8988T (cell line): ENCODE data around the gene DTNBP1.
A peak's percentile ranks its signal among the peaks of the same experiment; 100 is the strongest.

ENCODE experiments used
- DNase-seq: peaks from one replicate; pipeline ENCODE4 v3.0.0; 2011

Gene DTNBP1, protein sequence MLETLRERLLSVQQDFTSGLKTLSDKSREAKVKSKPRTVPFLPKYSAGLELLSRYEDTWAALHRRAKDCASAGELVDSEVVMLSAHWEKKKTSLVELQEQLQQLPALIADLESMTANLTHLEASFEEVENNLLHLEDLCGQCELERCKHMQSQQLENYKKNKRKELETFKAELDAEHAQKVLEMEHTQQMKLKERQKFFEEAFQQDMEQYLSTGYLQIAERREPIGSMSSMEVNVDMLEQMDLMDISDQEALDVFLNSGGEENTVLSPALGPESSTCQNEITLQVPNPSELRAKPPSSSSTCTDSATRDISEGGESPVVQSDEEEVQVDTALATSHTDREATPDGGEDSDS

DNA sequence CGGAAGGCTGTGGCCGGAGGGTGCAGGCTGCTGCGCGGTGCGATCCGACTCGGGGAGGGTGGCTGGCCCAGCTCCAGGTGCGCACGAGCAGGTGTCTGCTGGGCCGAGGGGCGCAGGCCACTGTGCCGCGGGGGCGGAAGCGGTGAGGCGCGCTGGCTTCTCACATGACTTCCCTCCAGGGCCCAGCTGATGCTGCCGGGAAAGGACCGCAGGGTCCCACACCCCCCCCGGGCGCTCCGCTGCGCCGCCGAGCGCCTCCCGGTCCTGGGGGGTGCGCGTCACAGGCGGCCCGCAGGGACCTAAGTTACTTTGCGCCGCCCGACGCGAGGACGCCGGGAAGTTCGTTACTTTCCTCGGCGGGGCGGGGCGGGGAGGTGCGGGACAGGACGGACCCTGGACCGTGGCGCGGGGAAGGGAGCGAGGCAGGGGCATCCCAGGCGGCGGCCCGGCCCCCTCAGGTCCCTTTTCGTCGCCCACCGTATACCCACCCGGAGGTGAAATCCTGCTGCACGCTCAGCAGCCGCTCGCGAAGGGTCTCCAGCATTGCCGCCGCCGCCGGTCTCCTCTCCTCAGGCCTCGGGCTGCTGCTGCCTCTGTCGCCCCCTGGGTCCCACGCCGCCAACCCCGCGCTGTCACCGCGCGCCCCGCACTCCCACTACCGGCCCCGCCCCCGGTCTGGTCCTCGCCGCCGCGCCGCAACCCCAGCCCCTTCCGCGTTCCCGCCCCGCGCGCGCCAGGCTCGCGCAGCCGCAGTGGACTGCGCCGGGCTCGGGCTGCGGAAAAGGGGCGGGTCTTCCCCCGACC, at the start of gene DTNBP1:
Gene DTNBP1 (minus strand): TSS at position 703 of the 804 bp plus-strand sequence. CDS start 159 bp downstream, at position 544.
- DNase-seq, result peak; percentile 91

DNA sequence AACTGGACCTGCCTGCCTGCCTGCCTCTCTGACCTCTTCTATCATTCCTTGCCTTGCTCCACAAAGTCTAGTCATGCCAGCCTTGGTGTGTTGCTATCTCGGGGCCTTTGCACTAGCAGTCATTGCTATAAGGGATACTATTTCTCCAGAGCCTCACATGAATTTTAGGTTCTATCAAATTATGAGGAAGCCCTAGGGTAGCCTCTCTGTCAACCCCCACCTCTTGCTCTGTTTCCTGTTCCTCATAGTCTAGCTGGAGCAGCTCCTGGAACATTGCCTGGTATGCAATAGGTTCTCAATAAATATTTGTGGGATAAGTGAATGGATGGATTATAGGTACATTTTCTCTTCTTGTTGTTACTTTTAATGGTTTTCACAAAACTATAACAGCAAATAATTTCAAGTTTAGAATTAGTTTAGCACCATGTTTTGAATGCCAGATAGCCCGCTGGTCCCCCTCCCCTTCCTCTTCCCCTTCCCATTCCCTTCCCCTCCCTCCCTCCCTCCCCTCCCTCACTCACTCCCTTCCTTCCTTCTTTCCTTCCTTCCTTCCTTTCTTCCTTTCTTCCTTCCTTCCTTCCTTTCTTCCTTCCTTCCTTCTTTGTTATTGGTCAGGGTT, 46.9 kb upstream of the DTNBP1 start:
- no peak for DNase-seq

DNA sequence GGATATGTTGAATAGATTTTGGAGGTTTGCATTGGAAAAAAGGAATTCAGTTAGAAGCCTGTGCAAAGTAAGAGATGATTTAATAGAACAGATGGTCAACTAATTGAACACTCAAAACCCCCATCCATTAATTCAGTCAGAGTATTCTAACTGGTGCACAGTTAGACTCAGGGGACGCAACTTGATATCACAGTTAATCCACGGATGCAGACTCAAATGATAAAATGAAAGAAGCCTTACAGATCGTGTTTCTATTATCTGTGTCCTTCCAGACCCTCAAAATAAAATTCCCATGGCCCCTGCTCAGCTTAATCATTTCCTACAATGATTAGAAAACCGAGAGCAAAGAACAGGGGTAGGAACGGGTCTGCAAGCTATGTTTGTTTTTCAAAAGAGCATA, 45.4 kb upstream of the DTNBP1 start:
- DNase-seq, result no peak

DNA sequence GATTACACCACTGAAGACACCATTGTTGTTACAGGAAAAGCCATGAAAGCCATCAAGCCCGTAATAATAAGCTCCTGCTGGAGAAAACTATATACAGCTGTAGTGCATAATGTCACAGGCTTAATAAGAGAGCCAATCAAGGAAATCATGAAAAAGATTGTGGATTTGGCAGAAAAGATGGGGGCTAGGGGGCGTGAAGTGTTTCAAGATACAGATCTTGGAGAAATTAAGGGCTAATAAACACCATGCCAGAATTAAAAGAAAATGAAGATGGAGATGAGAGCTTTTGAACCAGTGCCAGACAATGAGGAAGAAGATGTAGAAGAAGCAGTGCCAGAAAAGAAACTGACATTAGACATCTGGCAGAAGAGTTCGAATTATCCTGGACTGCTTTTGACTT, 43.2 kb upstream of the DTNBP1 start:
- DNase-seq, result no peak

DNA sequence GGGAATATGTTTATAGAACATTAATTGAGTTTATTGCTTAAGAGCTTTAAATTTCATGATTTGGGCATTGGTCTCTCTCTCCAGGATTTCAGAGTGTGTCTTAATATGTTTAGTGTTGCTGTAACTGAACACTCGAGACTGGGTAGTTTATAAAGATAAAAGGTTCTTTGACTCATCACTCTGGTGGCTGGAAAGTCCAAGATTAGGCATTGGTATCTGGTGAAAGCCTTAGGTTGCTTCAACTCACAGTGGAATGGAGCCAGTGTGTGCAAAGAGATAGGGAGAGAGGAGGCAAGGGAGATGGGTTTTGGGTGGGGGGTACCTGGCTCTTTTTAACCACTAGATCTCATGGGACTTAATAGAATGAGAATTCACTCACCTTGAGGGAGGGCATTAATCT, 35.6 kb upstream of the DTNBP1 start:
- DNase-seq, result no peak

DNA sequence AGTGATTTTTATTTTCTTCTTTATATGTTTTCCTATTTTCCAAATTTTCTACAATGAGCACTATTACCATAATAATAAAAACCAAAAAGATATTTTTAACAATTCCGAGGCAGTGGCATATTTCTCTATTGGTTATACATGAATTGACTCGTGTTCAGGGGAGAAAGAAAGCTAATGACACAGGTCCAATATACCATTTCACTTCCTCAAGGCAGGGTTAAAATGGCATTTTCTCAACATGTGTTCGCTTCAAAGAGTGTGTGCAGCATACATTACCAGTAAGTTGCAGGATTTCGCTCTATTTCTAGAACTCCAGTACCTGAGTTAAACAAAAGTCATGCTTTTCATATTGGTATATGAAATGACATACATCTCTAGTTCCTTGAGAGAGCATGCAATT, 35.1 kb upstream of the DTNBP1 start:
- DNase-seq, result no peak

DNA sequence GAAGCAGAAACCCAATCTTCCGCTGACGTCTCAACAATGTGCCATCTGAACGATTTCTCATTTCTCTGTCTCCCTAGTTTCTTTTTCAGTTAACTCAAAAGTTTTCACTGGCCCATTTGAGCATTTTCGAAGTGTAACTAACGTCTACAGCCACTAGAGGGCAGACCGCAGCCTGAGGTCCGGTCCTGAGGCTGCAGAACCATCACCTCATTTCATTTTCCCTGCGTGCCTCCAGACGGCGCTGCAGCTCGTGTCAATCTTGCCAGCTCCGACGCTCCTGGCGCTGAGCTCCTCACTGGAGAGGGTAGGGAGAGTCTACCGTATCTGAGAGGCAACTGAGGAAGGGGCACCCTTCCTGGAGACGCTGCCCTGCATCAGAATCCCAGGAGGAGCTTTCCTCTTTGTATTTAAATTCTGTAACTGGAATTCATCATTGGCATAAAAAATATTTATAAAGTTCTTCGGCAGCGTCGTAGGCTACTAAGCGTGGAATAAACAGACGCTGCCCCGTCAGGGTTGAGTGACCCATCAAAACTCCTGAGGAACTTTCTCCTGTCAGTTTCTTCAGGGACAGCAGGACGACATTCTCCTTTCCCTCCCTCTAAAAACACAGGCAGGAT, 28.5 kb upstream of the DTNBP1 start:
- DNase-seq, result peak; percentile 62

DNA sequence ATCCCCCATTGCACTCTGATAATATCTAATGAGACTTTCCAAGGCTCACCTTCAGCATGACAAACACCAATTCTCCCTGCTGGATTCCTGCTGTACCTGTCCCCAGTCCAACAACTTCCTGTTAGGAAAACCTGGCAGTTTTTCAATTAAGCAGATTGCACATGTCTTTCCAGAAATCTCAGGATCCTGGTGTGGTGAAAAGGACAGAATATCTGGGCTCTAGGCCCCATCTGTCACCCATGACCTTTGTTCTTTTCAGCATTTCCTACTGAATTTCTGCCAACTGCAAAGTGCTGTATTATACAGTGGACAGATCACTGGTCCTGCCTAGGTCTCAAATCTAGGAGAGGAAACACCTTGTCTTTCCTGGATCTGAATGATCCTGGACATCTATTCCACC, 27.7 kb upstream of the DTNBP1 start:
- DNase-seq, result no peak

DNA sequence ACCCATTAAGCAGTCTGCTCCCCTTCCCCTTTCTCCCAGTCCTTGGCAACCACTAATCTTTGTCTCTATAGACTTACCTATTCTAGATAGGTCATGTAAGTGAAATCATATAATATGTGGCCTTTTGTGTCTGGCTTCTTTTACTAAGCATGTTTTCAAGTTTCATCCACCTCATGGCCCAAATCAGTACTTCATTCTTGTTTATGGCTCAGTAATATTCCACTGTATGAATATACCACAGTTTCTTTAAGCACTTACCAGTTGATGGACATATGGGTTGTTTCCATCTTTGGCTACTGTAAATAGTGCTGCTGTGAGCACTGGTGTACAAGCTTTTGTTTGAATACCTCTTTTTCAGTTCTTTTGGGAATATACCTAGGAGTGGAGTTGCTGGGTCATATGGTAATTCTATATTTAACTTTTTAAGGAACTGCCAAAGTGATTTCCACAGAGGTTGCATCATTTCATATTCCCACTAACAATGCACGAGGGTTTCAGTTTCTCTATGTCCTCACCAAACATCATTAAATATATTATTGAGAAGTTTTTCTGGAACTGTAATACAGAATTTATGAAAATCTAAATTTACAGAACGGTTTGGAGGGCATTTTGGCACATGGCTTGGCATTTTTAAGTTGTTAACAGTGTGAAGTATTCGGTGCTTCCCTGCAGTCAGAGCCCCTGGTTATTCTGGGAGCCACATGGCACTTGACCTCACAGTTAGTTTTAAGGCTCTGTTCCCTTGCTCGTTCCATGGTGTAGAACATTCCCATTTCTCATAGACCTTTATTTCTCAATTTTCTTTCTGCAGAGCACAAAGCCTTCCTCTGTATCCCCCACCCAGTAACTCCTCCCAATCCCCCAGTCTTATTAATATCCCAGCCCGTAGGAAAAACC, 27.0 kb upstream of the DTNBP1 start:
- DNase-seq, result no peak

DNA sequence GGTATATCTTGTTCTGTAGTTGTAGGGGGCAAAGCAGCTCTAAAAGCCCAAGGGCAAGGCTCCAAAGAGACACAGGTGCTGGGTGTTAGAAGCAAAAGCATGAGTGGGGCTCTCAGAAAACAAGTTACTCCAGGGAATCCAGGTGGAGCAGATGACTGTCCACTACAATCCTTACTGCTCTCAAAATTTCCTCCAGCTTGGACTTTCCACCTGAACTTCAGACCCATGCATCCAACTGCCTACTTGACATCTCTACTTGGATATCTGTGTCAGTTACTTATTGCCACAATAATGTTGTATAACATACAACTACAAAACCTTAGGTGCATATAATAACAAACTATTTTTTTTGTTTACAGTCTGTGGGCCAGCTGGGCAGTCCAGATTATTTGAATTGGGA, 22.8 kb upstream of the DTNBP1 start:
- no peak for DNase-seq

DNA sequence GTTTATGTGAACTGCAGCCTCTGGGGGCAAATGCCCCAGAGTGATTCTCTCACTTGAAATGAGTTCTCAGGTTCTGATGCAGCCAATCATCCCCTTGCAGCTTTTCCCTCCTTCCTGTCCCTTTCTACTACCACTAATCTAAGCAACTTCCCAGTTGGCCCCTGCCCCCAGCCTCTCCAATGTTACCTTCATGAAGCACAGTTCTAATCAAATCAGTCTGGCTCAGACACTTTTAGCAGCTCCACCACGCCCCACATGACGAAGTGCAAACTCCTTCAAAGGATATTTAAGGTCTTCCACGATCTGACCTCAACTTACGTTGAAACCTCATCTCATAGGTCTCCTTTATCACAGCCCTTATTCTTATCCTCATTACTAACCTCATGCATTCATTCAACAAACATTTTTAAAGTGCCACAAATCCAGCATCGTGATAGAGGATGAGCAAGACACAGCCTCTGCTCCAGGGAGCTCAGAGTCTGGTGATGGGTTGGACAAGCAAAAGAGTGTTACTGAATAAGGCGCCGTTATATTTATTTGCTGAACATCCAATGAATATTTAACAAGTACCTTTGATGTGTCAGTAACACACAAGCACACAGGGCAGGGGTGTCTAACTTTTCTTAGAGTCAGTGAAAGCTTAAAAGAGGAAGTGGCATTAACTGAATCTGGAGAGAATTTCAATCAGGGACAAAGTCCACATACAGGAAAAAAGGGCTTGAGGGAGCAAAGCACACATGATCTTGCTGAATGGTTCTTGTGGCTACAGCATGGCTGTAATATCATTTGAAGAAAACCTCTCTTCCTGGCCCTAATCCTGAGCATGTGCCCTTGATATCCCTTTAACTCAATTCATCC, 20.4 kb upstream of the DTNBP1 start:
- no peak for DNase-seq

DNA sequence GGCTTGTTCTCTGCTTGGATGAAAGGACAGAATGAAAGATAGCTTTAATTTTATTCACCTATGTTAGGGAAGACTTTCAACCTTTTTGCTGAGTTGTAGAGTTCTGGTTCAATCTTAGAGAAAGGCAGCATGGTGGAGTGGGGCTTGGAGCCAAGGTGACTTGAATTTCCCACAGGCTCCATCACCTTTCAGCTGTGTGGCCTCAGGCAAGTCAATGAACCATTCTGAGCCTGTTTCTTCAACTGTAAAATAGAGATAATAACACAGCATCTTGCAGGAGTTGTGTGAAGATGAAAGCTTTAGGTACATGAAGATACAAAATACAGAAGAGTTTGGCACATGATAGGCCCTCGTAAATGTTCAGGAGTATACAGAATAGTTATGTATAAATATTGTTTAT, 19.1 kb upstream of the DTNBP1 start:
- DNase-seq, result no peak

DNA sequence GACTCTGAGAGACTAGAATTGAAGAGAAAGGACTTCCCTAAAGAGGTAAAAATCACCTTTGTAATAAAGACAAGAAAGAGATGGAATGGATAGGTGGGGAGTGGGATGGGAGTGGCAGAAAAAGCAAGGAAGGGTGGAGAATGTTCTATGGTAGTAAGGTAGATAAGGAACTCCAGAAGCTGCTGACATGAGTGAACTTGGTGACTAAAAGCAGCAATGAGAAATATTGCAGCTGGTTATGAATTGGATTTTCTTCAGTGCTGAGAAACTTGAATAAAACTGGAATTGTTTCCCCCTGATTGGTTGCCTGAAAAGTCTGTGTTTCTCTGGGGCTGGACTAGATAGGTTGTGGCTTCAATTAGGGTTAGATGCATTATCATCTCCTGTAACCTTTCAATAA, 15.7 kb upstream of the DTNBP1 start:
- DNase-seq, result no peak

DNA sequence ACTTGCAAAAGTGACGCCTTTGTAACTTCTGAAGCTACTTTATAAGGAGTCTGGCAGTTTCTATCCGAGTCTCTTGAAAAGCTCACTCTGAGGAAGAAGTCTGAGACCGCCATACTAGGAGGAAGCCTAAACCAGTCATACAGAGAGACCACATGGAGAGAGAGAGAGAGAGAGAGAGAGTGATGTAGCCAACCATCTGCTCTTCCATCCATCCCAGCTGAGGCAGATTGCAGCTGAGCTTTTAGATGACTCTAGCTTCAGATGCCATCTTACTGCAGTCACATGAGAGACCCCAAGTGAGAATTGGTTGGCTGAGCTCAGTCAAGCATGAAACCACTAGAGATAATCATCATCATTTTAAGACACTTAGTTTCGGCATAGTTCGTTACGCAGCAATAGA, 15.0 kb upstream of the DTNBP1 start:
- no peak for DNase-seq

DNA sequence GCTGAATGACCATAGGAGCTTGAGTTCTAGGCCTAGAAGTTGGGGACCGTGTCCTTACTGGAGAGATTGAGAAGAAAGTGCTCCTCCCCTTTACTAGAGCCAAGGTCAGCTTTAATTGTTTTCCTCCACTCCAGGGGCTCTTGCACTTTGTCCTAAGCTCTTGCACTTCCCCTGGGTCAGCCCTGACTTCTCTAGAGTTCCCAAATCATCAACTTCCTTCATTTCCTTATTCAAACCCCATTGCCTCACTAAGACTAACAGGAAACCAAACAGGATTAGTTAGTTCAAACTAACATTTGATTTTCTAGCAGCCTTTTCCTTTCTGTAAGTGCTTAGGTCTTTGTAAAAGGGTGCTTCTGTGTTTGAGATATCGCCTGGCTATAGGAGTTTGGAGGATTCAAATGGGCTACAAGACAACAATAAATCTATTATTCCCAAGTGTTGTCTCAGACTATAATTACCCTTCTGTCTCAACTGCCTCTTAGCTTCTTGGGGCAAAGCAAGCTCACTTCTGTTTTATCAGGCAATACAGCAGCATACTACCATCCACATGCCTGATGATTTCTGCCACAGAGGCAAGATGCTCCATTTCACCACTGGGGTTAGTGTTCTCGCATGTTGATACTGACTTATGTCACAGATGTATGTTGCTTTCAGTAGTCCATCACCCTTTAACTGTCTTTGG, 12.8 kb upstream of the DTNBP1 start:
- no peak for DNase-seq

DNA sequence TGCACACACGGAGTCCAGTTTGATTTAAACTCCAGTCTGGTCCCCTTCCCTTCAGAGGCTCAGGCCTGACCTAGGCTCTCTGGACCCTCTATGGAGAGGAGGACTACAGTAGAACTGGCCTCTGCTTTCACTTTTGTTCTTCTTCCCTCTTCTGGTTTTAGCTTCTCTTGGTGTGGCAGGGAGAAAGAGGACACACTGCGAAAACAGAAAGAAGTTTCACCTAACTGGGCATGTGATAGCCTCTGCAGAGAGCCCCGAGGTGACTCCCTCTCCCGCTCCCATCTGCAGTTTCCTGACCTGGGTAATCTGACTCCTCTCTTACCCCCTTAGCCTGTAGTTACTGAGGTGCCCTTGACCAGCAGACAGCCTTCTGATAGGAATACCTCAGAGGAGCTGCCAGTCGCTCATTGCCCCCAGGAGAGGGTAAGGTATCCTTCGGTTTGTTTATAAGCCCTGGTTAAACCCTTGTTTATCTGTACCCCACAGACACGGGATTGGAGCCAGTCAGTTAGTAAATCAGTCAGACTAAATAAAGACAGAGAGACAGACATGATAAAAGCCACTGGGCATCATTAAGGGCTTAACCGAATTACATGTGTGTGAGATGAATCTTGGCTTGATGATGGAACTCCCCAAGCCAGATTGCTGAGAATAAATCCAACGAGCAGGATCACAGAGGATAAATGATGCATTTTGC, 12.0 kb upstream of the DTNBP1 start:
- DNase-seq, result no peak

DNA sequence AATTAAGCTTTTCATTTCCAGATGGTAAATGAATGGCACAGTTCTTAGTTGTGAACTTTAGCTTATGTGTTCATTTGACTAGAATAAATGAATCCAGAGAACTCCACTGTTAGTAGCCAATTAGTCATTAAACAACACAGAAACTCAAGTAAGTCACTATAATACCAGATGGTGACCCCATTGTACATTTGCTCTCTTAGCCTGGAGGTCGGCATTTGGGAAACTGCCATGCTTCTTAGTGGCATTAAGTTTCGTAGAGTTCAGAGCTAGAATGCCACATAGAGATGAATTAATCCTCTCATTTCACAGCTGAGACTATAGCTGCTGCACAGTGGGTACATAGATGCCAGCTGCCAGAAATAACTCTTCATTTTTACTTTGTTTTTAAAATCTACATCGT, 10.8 kb upstream of the DTNBP1 start:
- DNase-seq, result no peak

DNA sequence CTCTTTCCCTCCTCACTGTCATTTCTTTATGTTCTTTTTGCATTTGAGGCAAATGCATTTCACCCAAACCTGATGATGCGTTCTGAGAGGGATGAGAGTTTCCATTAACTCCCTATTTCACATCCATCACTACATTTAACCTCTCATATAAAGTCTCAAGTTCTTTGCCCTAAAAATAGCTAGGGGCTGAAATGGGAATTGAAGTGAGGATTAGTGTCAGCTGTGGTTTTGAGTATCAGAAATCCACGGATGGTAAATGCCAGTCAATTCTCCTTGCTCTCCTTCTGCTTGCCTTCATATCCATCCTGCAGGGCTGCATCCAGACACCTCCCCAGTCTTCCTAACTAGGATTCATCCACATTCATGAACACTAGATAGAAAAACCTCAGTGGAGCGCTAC, 10.0 kb upstream of the DTNBP1 start:
- DNase-seq, result no peak

DNA sequence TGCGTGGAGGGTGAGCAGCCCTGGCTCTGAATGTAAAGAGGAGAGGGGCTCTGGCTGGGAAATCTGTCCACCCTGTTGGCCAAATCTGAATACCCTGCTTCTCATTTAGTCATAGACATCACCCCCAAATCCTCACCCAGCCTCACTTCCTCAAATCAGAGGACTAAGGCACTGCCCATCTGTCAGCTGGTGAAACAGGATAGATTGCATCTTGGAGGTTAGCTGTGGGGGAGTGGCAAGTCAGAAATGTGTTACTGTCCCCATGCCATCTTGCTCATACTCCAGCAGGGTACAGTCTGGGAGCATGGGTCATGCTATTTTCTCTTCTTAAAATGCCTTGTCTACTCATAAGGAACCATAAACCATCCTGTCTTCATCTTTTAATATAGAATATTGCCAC, 9.5 kb upstream of the DTNBP1 start:
- no peak for DNase-seq

DNA sequence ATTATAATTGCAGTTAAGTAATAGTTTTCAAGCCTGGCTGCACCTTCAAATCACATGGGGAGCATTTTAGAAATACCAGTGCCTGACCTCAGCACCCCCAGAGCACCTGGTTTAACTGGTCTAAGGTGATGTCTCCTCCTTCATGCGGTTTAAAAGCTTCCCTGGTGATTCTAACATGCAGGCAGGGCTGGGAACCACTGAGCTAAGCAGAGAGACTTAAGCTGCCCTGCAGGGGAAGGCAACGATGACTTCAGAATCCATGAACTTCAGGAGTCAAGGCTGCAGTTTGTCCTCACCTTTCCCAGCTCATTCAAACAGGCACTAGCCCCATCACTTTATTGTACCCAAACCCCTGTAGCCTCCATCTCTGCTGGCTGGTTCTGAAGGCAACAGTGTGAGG, 6.1 kb upstream of the DTNBP1 start:
- DNase-seq, result no peak
